Astrocyte (in vitro differentiated cells and primary cell): Measurements from ENCODE around the gene ELMO2.

Experiments
- CTCF ChIP-seq: IDR thresholded peaks from 2 replicates; pipeline ENCODE4 v1.5.1; 2011; ENCODE audit warnings: low read depth, mild to moderate bottlenecking, inconsistent platforms, low read length, moderate library complexity; ENCODE audit not compliant: insufficient read depth
- EZH2 ChIP-seq: IDR thresholded peaks from 2 replicates; pipeline ENCODE4 v1.6.1; 2012; ENCODE audit warnings: mild to moderate bottlenecking, low read length, inconsistent platforms; ENCODE audit not compliant: insufficient read depth

GRCh38 chr20:46406200-46406985 lies at the start of gene ELMO2:
- TF ChIP-seq CTCF, result no peak
- no peak for TF ChIP-seq EZH2
